DOHH2 (cell line): Measurements from ENCODE around the gene MARK1.

Experiments used
- H3F3A ChIP-seq: fragments of 200-600 bp; sonication (generic), shearing (Covaris generic); 2 replicates; pipeline ENCODE4 v1.6.0; 2016; ENCODE audit warnings: antibody characterized with exemption, mild to moderate bottlenecking; ENCODE audit not compliant: control insufficient read depth, insufficient read depth
- H3K27ac ChIP-seq: fragments of 200-600 bp; sonication (generic); 2 replicates; pipeline ENCODE4 v1.5.1; 2014; ENCODE audit warnings: low read depth, mild to moderate bottlenecking, low read length, moderate library complexity
- H3K27me3 ChIP-seq: fragments of 200-600 bp; sonication (generic); 2 replicates; pipeline ENCODE4 v1.6.1; 2014; ENCODE audit warnings: mild to moderate bottlenecking, low read length, mixed read lengths; ENCODE audit not compliant: control insufficient read depth
- H3K36me3 ChIP-seq: fragments of 200-600 bp; sonication (generic); 2 replicates; pipeline ENCODE4 v1.6.1; 2014; ENCODE audit warnings: mild to moderate bottlenecking, low read length, moderate library complexity, mixed read lengths; ENCODE audit not compliant: control insufficient read depth
- H3K4me1 ChIP-seq: fragments of 200-600 bp; sonication (generic); 2 replicates; pipeline ENCODE4 v1.6.1; 2014; ENCODE audit warnings: mild to moderate bottlenecking, low read length, mixed read lengths; ENCODE audit not compliant: control insufficient read depth
- H3K4me2 ChIP-seq: fragments of 200-600 bp; sonication (generic); 2 replicates; pipeline ENCODE4 v1.6.0; 2014; ENCODE audit warnings: mild to moderate bottlenecking, low read length, moderate library complexity
- H3K4me3 ChIP-seq: fragments of 200-600 bp; sonication (generic); 2 replicates; pipeline ENCODE4 v1.5.1; 2014; ENCODE audit warnings: mild to moderate bottlenecking, low read length, mixed read lengths
- H3K79me2 ChIP-seq: fragments of 200-600 bp; sonication (generic); 2 replicates; pipeline ENCODE4 v1.6.1; 2014; ENCODE audit warnings: mild to moderate bottlenecking, low read length, mixed read lengths; ENCODE audit not compliant: control insufficient read depth
- H3K9me2 ChIP-seq: fragments of 200-600 bp; sonication (generic); replicated peaks from 2 replicates; pipeline ENCODE4 v1.6.1; 2014; ENCODE audit warnings: mild to moderate bottlenecking, low read length, mixed read lengths; ENCODE audit not compliant: control insufficient read depth
- H3K9me3 ChIP-seq: fragments of 200-600 bp; sonication (generic); 2 replicates; pipeline ENCODE4 v1.6.1; 2014; ENCODE audit warnings: antibody characterized with exemption, low read length, mixed read lengths; ENCODE audit not compliant: control insufficient read depth, insufficient read depth
- H4K20me1 ChIP-seq: fragments of 200-600 bp; sonication (generic); 2 replicates; pipeline ENCODE4 v1.6.0; 2014; ENCODE audit warnings: low read depth, mild to moderate bottlenecking, antibody characterized with exemption, low read length, moderate library complexity; ENCODE audit not compliant: control insufficient read depth, insufficient read depth
- EZH2phosphoT487 ChIP-seq: fragments of 200-600 bp; sonication (generic); IDR thresholded peaks from 2 replicates; pipeline ENCODE4 v1.6.1; 2017; ENCODE audit warnings: borderline replicate concordance, mild to moderate bottlenecking, antibody characterized with exemption, low read length, moderate library complexity, mixed read lengths
- TF ChIP-seq, protein P1 (sequence below): fragments of 200-600 bp; sonication (generic); IDR thresholded peaks from one replicate; pipeline ENCODE4 v1.5.1; 2014; ENCODE audit warnings: antibody characterized with exemption, mild to moderate bottlenecking, low read depth, low read length; ENCODE audit not compliant: poor library complexity, severe bottlenecking

Gene MARK1

DNA sequence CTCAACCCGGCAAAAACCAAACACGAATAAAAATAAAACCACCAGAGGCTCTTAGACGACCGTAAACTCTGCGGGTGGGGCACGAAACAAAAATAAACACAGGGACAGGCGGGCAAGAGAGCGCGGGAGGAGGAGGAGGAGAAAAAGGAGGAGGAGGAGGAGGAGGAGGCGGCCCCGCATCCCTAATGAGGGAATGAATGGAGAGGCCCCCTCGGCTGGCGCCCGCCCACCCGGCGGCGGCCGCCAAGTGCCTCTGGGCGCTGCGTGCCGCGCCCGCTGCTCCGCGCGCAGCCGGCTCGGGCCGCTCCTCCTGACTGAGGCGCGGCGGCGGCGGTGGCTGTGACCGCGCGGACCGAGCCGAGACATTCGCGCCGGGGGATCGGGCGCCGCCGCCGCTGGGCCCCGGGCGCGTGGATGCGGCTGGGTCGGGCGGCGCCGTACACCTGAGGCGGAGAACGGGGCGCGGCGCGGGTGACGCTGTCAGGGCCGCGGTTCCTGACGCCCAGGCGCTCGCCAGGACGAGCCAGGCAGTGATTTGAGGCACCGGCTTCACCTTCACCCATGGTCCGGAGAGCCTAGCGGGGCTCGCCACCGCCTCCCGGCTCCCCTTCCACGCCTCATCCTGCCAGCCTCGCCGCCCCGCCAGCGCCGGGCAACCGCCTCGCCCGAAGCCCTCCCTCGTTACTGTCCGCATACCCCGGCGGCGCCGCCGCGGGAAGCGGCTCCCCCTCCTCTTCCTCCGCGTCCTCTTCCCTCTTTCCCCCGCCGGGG is at the start of gene MARK1:
Gene MARK1, plus strand, starts transcription at position 229 of the 771 bp plus-strand sequence. CDS start 687 bp downstream, outside the sequence.
- Histone ChIP-seq H3K27me3 (peaks cover 21% of the 10 kb centered on the region), H3K27ac (peak within 1 kb of the TSS; percentile 46), H3K36me3 (no peaks in the 10 kb centered on the region), H3F3A (no peaks in the 10 kb centered on the region), H3K79me2 (peaks cover 42% of the 10 kb centered on the region), H3K4me3 (peak within 1 kb of the TSS; percentile 77), H3K4me1 (peaks cover 12% of the 10 kb centered on the region), H3K4me2 (peak within 1 kb of the TSS; percentile 65), H3K9me2 (no peaks in the 10 kb centered on the region), H3K9me3 (no peaks in the 10 kb centered on the region), H4K20me1 (no peaks in the 10 kb centered on the region)
- no peak for TF ChIP-seq EZH2phosphoT487
- TF ChIP-seq, protein P1, sequence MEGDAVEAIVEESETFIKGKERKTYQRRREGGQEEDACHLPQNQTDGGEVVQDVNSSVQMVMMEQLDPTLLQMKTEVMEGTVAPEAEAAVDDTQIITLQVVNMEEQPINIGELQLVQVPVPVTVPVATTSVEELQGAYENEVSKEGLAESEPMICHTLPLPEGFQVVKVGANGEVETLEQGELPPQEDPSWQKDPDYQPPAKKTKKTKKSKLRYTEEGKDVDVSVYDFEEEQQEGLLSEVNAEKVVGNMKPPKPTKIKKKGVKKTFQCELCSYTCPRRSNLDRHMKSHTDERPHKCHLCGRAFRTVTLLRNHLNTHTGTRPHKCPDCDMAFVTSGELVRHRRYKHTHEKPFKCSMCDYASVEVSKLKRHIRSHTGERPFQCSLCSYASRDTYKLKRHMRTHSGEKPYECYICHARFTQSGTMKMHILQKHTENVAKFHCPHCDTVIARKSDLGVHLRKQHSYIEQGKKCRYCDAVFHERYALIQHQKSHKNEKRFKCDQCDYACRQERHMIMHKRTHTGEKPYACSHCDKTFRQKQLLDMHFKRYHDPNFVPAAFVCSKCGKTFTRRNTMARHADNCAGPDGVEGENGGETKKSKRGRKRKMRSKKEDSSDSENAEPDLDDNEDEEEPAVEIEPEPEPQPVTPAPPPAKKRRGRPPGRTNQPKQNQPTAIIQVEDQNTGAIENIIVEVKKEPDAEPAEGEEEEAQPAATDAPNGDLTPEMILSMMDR = no peak

DNA sequence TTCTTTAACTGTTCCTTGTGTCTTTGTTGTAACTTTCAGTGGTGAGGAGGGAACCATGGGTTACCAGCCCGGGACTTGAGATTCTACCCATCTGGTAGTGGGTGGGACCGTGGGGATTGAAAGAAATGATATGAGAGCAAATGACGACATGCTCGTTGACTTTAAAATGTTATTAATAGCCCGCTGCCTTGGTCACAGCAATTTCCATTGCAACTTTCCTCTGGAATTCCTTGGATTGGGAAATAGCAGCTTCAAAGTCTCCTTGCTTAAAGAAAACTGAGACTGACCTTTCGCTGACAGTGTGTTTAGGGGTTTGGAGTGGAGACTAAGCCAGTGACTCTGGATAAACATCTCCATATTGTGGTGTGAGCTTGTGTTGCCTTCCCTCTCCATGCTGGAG is 44.2 kb upstream of the MARK1 start:
- Histone ChIP-seq H4K20me1 (no peaks in the 10 kb centered on the region), H3K4me3 (no peak overlapping the region), H3K4me1 (no peaks in the 10 kb centered on the region), H3K9me3 (no peaks in the 10 kb centered on the region), H3F3A (no peaks in the 10 kb centered on the region), H3K79me2 (no peaks in the 10 kb centered on the region), H3K27ac (no peak overlapping the region), H3K27me3 (no peaks in the 10 kb centered on the region), H3K4me2 (no peak overlapping the region), H3K9me2 (no peaks in the 10 kb centered on the region), H3K36me3 (no peaks in the 10 kb centered on the region)
- TF ChIP-seq, protein P1 = no peak
- TF ChIP-seq EZH2phosphoT487 = no peak

DNA sequence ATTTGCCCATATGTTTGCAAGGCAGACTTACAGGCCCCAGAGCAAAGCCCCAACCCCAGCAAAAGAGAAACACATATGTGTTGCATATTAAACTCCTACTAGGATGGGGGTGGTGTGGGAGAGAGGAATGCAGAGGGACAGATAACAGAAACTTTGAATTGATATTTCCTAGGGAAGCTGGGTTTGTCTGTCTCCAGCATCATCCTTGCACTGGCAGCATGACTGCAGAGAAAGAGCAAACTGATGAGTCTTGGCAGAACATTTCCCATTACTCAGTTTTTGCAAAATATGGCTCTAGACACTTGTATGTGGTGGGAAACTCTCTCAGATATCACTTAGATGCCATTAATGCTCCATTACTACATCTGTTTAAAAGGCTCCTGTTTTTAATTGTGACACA is 43.8 kb upstream of the MARK1 start:
- H3K4me3 ChIP-seq = no peak overlapping the region
- H3F3A ChIP-seq = no peaks in the 10 kb centered on the region
- TF ChIP-seq EZH2phosphoT487 = no peak
- TF ChIP-seq, protein P1 = no peak
- H3K27me3 ChIP-seq = no peaks in the 10 kb centered on the region
- H3K9me2 ChIP-seq = no peaks in the 10 kb centered on the region
- H3K9me3 ChIP-seq = no peaks in the 10 kb centered on the region
- H3K79me2 ChIP-seq = no peaks in the 10 kb centered on the region
- H3K4me1 ChIP-seq = no peaks in the 10 kb centered on the region
- H4K20me1 ChIP-seq = no peaks in the 10 kb centered on the region
- no peaks in the 10 kb centered on the region for H3K36me3 ChIP-seq
- H3K4me2 ChIP-seq = no peak overlapping the region
- H3K27ac ChIP-seq = no peak overlapping the region
